ENCODE data around the gene ALCAM.

The ALCAM gene

GRCh38 chr3:105614288-105615030 is 247.8 kb downstream of the ALCAM start:
- Histone ChIP-seq H3K4me1 (ENCODE audit: control insufficient read depth, insufficient read depth, low read length) (peaks cover 8% of the 10 kb centered on the region), H3K27ac (ENCODE audit: insufficient read depth, low read depth, low read length, poor library complexity, severe bottlenecking) (no peak overlapping the region), H3K4me3 (ENCODE audit: insufficient read depth, low read depth, low read length) (no peak overlapping the region), H3K9me3 (ENCODE audit: control insufficient read depth, low read length) (no peaks in the 10 kb centered on the region), H3K36me3 (ENCODE audit: control insufficient read depth, insufficient read depth, low read length) (no peaks in the 10 kb centered on the region), H3K27me3 (ENCODE audit: control insufficient read depth, insufficient read depth, low read length, poor library complexity, severe bottlenecking) (no peaks in the 10 kb centered on the region)

- WGBS, 2 experiments: 92 to 97% methylated on average over 3 of the region's 3 CpGs
Observed at GRCh38 chr3:105615814-105616213, 249.1 kb downstream of the ALCAM start.

GRCh38 chr3:105616374-105617121 is 249.8 kb downstream of the ALCAM start:
- Histone ChIP-seq H3K4me3 (ENCODE audit: insufficient read depth, low read depth, low read length) (no peak overlapping the region), H3K36me3 (ENCODE audit: control insufficient read depth, insufficient read depth, low read length) (no peaks in the 10 kb centered on the region), H3K9me3 (ENCODE audit: control insufficient read depth, low read length) (no peaks in the 10 kb centered on the region), H3K27me3 (ENCODE audit: control insufficient read depth, insufficient read depth, low read length, poor library complexity, severe bottlenecking) (no peaks in the 10 kb centered on the region), H3K27ac (ENCODE audit: insufficient read depth, low read depth, low read length, poor library complexity, severe bottlenecking) (no peak overlapping the region), H3K4me1 (ENCODE audit: control insufficient read depth, insufficient read depth, low read length) (peaks cover 8% of the 10 kb centered on the region)
- 86 to 91% methylated on average over 4 of the region's 5 CpGs for WGBS, 2 experiments

More at GRCh38 chr3:105615814-105616213, 249.1 kb downstream of the ALCAM start:
- H3K4me3 ChIP-seq (ENCODE audit: insufficient read depth, low read depth, low read length): no peak overlapping the region
- H3K27ac ChIP-seq (ENCODE audit: insufficient read depth, low read depth, low read length, poor library complexity, severe bottlenecking): no peak overlapping the region
- no peaks in the 10 kb centered on the region for H3K9me3 ChIP-seq (ENCODE audit: control insufficient read depth, low read length)
- no peaks in the 10 kb centered on the region for H3K36me3 ChIP-seq (ENCODE audit: control insufficient read depth, insufficient read depth, low read length)
- peaks cover 8% of the 10 kb centered on the region for H3K4me1 ChIP-seq (ENCODE audit: control insufficient read depth, insufficient read depth, low read length)
- H3K27me3 ChIP-seq (ENCODE audit: control insufficient read depth, insufficient read depth, low read length, poor library complexity, severe bottlenecking): no peaks in the 10 kb centered on the region

- H3K27ac ChIP-seq (ENCODE audit: insufficient read depth, low read depth, low read length, poor library complexity, severe bottlenecking): no peak overlapping the region
- no peaks in the 10 kb centered on the region for H3K4me1 ChIP-seq (ENCODE audit: control insufficient read depth, insufficient read depth, low read length)
- WGBS, 2 experiments: 95% methylated on average over 5 of the region's 5 CpGs
Observed at GRCh38 chr3:105618556-105618955, 251.8 kb downstream of the ALCAM start.

GRCh38 chr3:105619651-105620050 is 252.9 kb downstream of the ALCAM start:
- Histone ChIP-seq H3K27ac (ENCODE audit: insufficient read depth, low read depth, low read length, poor library complexity, severe bottlenecking) (no peak overlapping the region), H3K27me3 (ENCODE audit: control insufficient read depth, insufficient read depth, low read length, poor library complexity, severe bottlenecking) (no peaks in the 10 kb centered on the region)

More at GRCh38 chr3:105618556-105618955, 251.8 kb downstream of the ALCAM start:
- H3K9me3 ChIP-seq (ENCODE audit: control insufficient read depth, low read length): no peaks in the 10 kb centered on the region
- no peaks in the 10 kb centered on the region for H3K36me3 ChIP-seq (ENCODE audit: control insufficient read depth, insufficient read depth, low read length)
- H3K27me3 ChIP-seq (ENCODE audit: control insufficient read depth, insufficient read depth, low read length, poor library complexity, severe bottlenecking): no peaks in the 10 kb centered on the region
- no peak overlapping the region for H3K4me3 ChIP-seq (ENCODE audit: insufficient read depth, low read depth, low read length)

GRCh38 chr3:105620236-105620635 is 253.5 kb downstream of the ALCAM start:
- 89 to 94% methylated on average over 1 to 2 of the region's 2 CpGs for WGBS, 2 experiments
- no peaks in the 10 kb centered on the region for H3K27me3 ChIP-seq (ENCODE audit: control insufficient read depth, insufficient read depth, low read length, poor library complexity, severe bottlenecking)
- no peak overlapping the region for H3K27ac ChIP-seq (ENCODE audit: insufficient read depth, low read depth, low read length, poor library complexity, severe bottlenecking)
- no peaks in the 10 kb centered on the region for H3K36me3 ChIP-seq (ENCODE audit: control insufficient read depth, insufficient read depth, low read length)
- H3K4me3 ChIP-seq (ENCODE audit: insufficient read depth, low read depth, low read length): no peak overlapping the region
- no peaks in the 10 kb centered on the region for H3K9me3 ChIP-seq (ENCODE audit: control insufficient read depth, low read length)
- H3K4me1 ChIP-seq (ENCODE audit: control insufficient read depth, insufficient read depth, low read length): no peaks in the 10 kb centered on the region

More at GRCh38 chr3:105619651-105620050, 252.9 kb downstream of the ALCAM start:
- Histone ChIP-seq H3K9me3 (ENCODE audit: control insufficient read depth, low read length) (no peaks in the 10 kb centered on the region), H3K4me3 (ENCODE audit: insufficient read depth, low read depth, low read length) (no peak overlapping the region), H3K36me3 (ENCODE audit: control insufficient read depth, insufficient read depth, low read length) (no peaks in the 10 kb centered on the region), H3K4me1 (ENCODE audit: control insufficient read depth, insufficient read depth, low read length) (no peaks in the 10 kb centered on the region)
- WGBS, 2 experiments: 90 to 95% methylated on average over 2 of the region's 2 CpGs

GRCh38 chr3:105622169-105622568 is 255.5 kb downstream of the ALCAM start:
- Histone ChIP-seq H3K4me1 (ENCODE audit: control insufficient read depth, insufficient read depth, low read length) (no peaks in the 10 kb centered on the region), H3K27ac (ENCODE audit: insufficient read depth, low read depth, low read length, poor library complexity, severe bottlenecking) (no peak overlapping the region), H3K27me3 (ENCODE audit: control insufficient read depth, insufficient read depth, low read length, poor library complexity, severe bottlenecking) (no peaks in the 10 kb centered on the region), H3K4me3 (ENCODE audit: insufficient read depth, low read depth, low read length) (no peak overlapping the region), H3K9me3 (ENCODE audit: control insufficient read depth, low read length) (no peaks in the 10 kb centered on the region), H3K36me3 (ENCODE audit: control insufficient read depth, insufficient read depth, low read length) (no peaks in the 10 kb centered on the region)
